ENCODE measurements around the gene CDK5R2.

Gene CDK5R2

GRCh38 chr2:218986148-218986761 lies 26.8 kb downstream of the CDK5R2 start:
- DNase-seq (ENCODE audit: extremely low spot score): no peak
- ChIA-PET CTCF (no interaction called here), POLR2A (no interaction called here)
- TF ChIP-seq, protein P1, sequence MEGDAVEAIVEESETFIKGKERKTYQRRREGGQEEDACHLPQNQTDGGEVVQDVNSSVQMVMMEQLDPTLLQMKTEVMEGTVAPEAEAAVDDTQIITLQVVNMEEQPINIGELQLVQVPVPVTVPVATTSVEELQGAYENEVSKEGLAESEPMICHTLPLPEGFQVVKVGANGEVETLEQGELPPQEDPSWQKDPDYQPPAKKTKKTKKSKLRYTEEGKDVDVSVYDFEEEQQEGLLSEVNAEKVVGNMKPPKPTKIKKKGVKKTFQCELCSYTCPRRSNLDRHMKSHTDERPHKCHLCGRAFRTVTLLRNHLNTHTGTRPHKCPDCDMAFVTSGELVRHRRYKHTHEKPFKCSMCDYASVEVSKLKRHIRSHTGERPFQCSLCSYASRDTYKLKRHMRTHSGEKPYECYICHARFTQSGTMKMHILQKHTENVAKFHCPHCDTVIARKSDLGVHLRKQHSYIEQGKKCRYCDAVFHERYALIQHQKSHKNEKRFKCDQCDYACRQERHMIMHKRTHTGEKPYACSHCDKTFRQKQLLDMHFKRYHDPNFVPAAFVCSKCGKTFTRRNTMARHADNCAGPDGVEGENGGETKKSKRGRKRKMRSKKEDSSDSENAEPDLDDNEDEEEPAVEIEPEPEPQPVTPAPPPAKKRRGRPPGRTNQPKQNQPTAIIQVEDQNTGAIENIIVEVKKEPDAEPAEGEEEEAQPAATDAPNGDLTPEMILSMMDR (IDR thresholded peaks at IDR 0.05; ENCODE audit: control extremely low read depth, extremely low read depth, low read depth, missing control alignments): no peak

DNA sequence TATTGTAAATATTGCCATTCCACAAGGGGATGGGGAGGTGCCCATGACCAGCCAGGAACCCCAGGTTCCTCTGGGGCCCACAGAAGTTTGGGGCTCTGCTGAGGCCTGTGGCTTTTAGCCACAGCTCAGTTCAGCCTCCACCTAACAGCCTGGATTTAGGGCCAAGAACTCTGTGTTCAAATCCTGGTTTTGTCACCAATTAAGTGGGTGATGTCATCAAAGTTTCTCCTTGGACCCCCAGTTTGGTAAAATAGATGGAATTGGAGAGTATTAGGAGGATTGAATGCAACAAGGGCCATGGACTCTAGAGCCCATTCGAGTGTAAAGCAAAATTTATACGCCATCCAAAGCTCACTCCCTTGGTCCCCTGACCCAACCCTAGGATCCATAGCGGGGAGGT lies 28.7 kb downstream of the CDK5R2 start:
- ChIA-PET CTCF (interaction anchor here (0.9 to 3.7 kb wide), 5 partner anchors 7 to 112 kb away, joined by 3 to 23 read pairs (median 4); no protein-coding TSS in a partner anchor), POLR2A (no interaction called here)
- TF ChIP-seq, protein P1 (IDR thresholded peaks at IDR 0.05; ENCODE audit: control extremely low read depth, extremely low read depth, low read depth, missing control alignments): no peak
- no peak for DNase-seq (ENCODE audit: extremely low spot score)

- no peak for DNase-seq (ENCODE audit: extremely low spot score)
- POLR2A ChIA-PET: no interaction called here
- TF ChIP-seq, protein P1 (IDR thresholded peaks at IDR 0.05; ENCODE audit: control extremely low read depth, extremely low read depth, low read depth, missing control alignments): no peak
- CTCF ChIA-PET: interaction anchor here (0.9 to 3.7 kb wide), 3 partner anchors 8 to 41 kb away, joined by 3 to 23 read pairs (median 4); no protein-coding TSS in a partner anchor
These were observed 29.2 kb downstream of the CDK5R2 start for GRCh38 chr2:218988650-218989049.

DNA sequence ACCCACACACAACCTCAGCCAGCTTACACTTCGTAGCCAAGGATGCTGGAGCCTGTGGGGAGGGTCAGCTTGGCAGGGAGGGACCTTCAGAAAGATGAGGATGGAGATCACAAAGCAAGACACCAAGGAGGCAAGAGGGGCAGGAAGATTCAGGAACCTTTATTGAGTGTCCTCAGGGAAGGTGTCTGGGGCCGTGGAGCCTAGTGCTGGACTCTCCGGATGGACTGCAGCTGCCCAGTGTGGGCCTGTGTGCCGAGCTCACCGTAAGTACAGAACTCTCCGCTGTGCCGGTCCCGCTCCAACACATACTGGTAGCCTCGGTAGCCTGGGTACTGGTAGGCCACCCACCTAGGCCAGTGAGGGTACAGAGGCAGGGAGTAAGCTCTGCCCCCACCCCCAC lies 30.6 kb downstream of the CDK5R2 start:
- TF ChIP-seq, protein P1 (IDR thresholded peaks at IDR 0.05; ENCODE audit: control extremely low read depth, extremely low read depth, low read depth, missing control alignments): no peak
- POLR2A ChIA-PET: no interaction called here
- CTCF ChIA-PET: interaction anchor here (1.3 to 3.7 kb wide), 3 partner anchors 9 to 91 kb away, joined by 4 to 23 read pairs (median 6); no protein-coding TSS in a partner anchor
- no peak for DNase-seq (ENCODE audit: extremely low spot score)

DNA sequence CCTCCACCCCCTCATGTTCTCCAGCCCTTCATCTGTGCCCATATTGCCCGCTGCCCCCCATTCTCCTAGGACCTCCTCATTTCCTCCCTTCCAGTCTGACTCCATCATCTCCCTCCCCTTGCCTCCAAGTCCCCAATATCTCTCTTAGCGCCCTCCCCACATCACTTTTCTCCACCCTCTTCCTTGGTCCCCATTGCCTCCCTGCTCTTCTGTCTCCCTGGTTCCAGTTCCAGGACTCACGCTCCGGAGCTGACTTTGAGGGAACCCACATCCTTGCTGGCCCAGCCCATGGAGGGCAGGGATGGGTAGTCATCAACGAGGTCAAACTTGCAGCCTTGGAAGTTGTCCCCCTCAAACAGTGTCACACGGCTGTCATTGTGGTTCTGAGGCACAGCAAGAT lies 31.1 kb downstream of the CDK5R2 start:
- POLR2A ChIA-PET: no interaction called here
- TF ChIP-seq, protein P1 (IDR thresholded peaks at IDR 0.05; ENCODE audit: control extremely low read depth, extremely low read depth, low read depth, missing control alignments): no peak
- CTCF ChIA-PET: interaction anchor here (1.3 to 3.7 kb wide), 3 partner anchors 10 to 92 kb away, joined by 4 to 23 read pairs (median 6); no protein-coding TSS in a partner anchor
- DNase-seq (ENCODE audit: extremely low spot score): no peak

DNA sequence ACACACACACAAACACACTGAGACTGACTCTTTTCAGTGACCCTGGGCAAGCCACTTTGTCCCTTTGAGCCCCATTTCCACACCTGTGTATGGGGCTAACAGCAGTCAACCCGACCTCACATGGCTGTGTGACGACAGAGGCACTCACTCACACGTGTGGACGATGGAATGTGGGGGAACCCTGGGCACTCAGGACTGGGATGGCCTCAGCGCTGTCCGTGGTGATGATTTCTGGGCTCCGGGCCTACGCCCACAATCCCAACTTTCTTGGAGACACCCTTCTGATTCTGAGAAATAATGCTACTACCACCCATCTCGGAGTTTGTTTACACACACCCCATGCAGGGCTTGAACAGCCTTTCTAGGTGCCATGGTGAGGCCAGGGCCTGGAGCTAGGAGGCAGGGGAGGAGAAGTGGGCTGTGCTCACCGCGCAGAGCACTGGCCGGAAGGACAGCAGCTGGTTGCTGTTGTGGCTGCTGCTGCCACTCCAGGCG lies 32.3 kb downstream of the CDK5R2 start:
- no peak for DNase-seq (ENCODE audit: extremely low spot score)
- POLR2A ChIA-PET: no interaction called here
- TF ChIP-seq, protein P1 (IDR thresholded peaks at IDR 0.05; ENCODE audit: control extremely low read depth, extremely low read depth, low read depth, missing control alignments): no peak
- CTCF ChIA-PET: interaction anchor here (1.0 to 5.2 kb wide), 2 partner anchors 10 to 39 kb away, joined by 3 to 60 read pairs; no protein-coding TSS in a partner anchor

Data from GM10248 (cell line).